DOHH2 (cell line): ENCODE measurements around the gene NBEAL2.

ENCODE experiments used
- CTCF ChIP-seq: fragments of 200-600 bp; sonication (generic); IDR thresholded peaks from one replicate; pipeline ENCODE4 v1.5.1; 2014; ENCODE audit warnings: antibody characterized with exemption, mild to moderate bottlenecking, low read depth, low read length; ENCODE audit not compliant: poor library complexity, severe bottlenecking
- EZH2phosphoT487 ChIP-seq: fragments of 200-600 bp; sonication (generic); IDR thresholded peaks from 2 replicates; pipeline ENCODE4 v1.6.1; 2017; ENCODE audit warnings: borderline replicate concordance, mild to moderate bottlenecking, antibody characterized with exemption, low read length, moderate library complexity, mixed read lengths

GRCh38 chr3:46947546-46947901 is 31.9 kb upstream of the NBEAL2 start:
- no peak for TF ChIP-seq CTCF
- no peak for TF ChIP-seq EZH2phosphoT487
